Inflammatory macrophage treated with lipopolysaccharide for 1 hour (primary cell): ENCODE results near the gene WNK2.

Source experiments
- DNase-seq, 2 donors: peaks; one replicate each; pipeline ENCODE4 v3.0.0-alpha.2; 2020 to 2022

WNK2 gene

GRCh38 chr9:93255994-93256877 lies 72.3 kb downstream of the WNK2 start:
- DNase-seq: no peak

DNA sequence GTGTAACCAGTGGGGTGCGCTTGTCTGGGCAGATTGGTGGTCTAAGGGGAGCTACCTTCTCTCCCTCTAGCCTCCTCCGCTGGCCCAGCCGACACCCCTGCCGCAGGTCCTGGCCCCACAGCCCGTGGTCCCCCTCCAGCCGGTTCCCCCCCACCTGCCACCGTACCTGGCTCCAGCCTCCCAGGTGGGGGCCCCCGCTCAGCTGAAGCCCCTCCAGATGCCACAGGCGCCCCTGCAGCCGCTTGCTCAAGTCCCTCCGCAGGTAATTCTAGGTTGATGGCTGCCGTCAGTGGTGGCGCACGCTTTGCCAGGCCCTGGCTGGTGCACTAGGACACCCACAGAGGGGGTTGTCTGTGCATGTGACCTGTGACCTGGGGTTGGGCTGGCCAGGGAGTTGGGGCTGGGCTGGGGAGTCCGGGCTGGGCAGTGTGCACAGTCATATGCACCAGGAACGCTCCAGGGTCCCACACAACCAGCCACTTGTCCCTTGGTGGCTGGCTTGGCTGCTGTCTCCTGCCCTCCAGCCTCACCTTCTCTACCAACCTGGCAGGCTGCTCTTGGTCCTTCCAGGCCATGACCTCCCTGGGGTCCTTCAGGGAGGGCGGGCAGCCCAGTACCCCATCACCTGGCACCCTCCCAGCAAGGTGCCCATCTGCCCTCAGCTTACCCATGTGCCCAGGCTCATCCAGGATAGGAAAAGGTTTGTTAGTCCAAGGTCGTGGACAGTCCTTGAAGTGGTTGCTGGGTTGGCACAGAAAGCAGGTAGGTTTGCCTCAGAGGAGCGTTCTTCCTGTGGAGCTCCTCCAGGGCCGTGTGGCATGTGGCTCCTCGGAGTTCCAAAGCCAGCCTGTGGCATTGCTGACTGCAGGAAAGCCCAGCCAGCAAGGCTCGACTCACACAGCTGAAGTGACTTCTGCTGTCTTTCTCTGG lies 73.2 kb downstream of the WNK2 start:
- DNase-seq: no peak

- no peak for DNase-seq
Measured at GRCh38 chr9:93257808-93258331, 73.9 kb downstream of the WNK2 start.

GRCh38 chr9:93258419-93258817 lies 74.5 kb downstream of the WNK2 start:
- DNase-seq: no peak

- no peak for DNase-seq
Measured at GRCh38 chr9:93258818-93259489, 75.0 kb downstream of the WNK2 start.

GRCh38 chr9:93259490-93260262 lies 75.7 kb downstream of the WNK2 start:
- DNase-seq: no peak

DNA sequence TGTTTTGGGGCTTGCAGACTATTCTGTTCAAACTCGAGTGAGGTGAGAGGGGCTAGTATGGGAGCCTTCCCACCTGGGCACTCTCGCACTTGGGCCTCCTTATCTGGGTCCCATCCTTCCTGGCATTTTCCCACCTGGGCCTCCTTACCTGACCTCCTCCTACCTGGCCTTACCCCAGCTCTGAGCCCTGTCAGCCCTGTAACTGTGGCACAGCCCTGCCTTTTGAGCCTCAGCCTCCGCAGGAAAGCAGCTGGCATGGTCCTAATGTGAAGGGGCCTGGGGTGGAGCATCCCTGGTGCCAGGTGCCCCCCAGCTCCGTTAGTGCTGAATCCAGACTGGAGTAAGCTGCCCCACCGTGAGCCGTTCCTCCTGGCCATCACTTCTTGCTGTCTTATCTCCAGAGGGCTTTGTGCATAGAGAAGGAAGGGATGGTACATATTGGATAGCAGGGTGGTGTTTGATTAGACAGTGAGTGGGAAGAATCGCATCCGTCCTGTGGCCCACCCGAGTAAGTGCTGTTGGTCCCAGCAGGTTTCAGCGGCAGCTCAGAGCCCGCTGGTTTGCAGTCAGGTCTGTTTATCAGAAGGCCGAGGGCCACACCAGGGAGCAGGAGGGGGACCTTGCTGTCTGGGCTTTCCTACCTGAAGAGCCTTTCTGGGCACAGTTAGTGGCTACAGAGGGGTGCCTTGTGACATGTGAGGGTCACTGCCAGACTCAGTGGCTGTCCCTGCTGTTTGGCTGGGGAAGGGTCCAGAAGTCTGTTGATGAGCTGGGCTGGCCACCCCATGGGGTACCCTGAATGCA lies 76.5 kb downstream of the WNK2 start:
- DNase-seq: no peak

DNA sequence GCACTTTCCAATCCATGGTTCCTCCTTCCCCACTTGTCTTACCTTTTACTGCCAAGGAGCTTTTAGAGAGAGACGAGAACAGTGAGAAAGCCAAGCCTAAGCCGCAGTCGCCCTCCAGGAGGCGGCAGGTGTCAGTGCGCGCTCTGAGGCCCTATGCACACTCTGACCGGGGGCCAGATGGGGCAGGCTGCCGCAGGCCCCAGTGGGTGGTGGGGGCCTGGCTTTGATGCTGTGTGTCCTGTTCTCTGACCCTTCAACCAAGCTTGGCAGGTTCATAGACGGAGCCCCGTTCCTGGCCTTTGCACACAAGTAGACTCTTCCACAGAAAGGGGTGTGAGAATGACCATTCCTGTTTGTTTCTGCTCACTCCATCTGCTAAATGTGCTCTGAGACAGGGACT lies 77.3 kb downstream of the WNK2 start:
- DNase-seq: no peak

GRCh38 chr9:93261735-93262523 lies 78.0 kb downstream of the WNK2 start:
- DNase-seq: no peak

- DNase-seq: no peak
Measured at GRCh38 chr9:93262537-93263310, 78.8 kb downstream of the WNK2 start.

- no peak for DNase-seq
Measured at GRCh38 chr9:93263334-93264229, 79.6 kb downstream of the WNK2 start.

GRCh38 chr9:93264338-93265125 lies 80.6 kb downstream of the WNK2 start:
- DNase-seq: no peak

DNA sequence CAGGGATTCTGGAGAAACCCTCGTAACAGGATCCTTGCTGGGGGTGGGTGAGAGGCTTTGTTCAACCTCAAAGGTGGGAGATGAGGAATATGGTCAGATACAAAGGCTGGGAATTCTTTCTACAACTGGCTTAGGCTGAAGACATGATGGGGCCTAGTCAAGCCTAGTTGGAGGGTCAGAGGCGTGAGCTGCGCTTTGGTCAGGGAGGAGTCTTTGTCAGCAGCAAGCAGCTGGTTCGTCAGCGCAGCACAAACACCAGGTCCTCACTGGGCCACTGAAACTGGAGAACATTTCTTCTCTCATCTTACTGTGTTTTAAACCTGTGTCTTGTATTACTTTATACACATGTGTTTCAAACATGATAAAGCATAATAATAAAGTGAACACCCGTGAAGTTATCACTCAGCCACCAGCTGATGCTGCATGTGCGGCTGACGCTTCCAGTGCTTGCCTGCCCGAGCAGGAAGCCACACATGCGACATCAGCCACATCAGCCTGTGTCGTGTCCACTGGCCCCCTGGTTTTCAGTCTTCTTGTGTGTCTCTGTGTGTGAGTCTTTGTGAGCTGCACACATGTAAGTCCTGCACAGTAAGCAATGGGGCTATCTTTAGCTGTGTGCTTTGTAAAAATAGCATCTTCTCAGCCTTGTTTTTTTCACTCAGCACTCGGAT lies 81.5 kb downstream of the WNK2 start:
- no peak for DNase-seq

DNA sequence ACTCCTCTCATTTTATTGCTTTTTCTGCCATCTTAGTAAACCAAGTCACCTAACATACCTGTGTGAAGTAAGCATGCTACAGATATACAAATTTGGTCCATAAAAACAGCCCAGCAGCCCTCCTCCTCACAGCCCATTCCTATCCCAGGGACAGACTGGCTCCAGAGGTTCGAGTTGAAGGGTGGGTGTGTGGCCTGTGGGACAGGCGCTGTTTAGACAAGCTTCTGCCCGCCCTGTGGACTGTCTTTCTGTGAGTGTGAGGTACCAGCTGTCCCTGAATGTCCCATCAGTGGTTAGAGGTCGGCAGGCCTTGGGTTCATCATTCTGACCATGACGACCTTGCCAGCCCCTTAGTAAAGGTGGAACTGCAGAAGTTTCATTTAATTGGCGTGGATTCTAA lies 82.0 kb downstream of the WNK2 start:
- DNase-seq: no peak

- DNase-seq: no peak
Measured at GRCh38 chr9:93266521-93267001, 82.6 kb downstream of the WNK2 start.

DNA sequence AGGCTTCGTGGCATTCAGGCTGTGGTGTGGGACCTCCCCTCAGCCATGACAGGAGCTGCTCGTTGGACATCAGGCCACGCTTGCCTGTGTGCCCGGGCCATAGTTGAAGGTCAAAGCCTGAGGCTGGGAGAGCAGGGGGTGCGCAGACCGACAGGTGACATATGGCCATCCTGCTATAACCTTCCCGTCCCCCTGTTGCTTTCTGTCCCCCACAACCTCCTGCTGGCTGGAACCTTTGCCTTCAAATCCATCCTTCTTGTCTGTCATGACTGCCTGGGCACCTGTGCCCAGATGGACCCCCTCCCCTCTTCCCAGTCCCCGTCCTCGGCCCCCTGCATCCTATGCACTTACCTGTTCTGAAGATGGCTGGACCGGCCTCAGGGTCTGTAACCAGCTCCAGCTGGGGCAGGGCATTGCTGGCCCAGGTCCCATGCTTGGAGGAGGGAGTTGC lies 83.2 kb downstream of the WNK2 start:
- no peak for DNase-seq
